IMR-90 (cell line): ENCODE measurements around the gene RAD51D.

Experiments
- BHLHE40 ChIP-seq: fragments of 150-350 bp; IDR thresholded peaks from 2 replicates; pipeline ENCODE4 v1.6.1; 2016; ENCODE audit warnings: mild to moderate bottlenecking, low read depth, low read length
- CEBPB ChIP-seq: IDR thresholded peaks from 2 replicates; pipeline ENCODE4 v1.6.1; 2012; ENCODE audit warnings: low read depth, low read length, improper control_type of control experiment
- CHD1 ChIP-seq: IDR thresholded peaks from 2 replicates; pipeline ENCODE4 v1.6.1; 2012; ENCODE audit warnings: low read depth, low read length, improper control_type of control experiment
- CTCF ChIP-seq: conservative IDR thresholded peaks from 2 replicates; pipeline ENCODE4 v1.5.1; 2012; ENCODE audit warnings: mild to moderate bottlenecking, low read depth, low read length, improper control_type of control experiment
- ELK1 ChIP-seq: fragments of 150-350 bp; IDR thresholded peaks from 2 replicates; pipeline ENCODE4 v1.6.1; 2016; ENCODE audit warnings: low read depth, mild to moderate bottlenecking, low read length, moderate library complexity, borderline replicate concordance
- FOS ChIP-seq: fragments of 150-350 bp; IDR thresholded peaks from 2 replicates; pipeline ENCODE4 v1.6.1; 2016; ENCODE audit warnings: low read depth, low read length
- MAFK ChIP-seq: IDR thresholded peaks from 2 replicates; pipeline ENCODE4 v1.6.1; 2012; ENCODE audit warnings: low read depth, low read length, improper control_type of control experiment
- MXI1 ChIP-seq: IDR thresholded peaks from 2 replicates; pipeline ENCODE4 v1.6.1; 2012; ENCODE audit warnings: low read depth, mild to moderate bottlenecking, low read length, moderate library complexity, borderline replicate concordance
- POLR2A ChIP-seq: IDR thresholded peaks from 2 replicates; pipeline ENCODE4 v1.6.1; 2012; ENCODE audit warnings: mild to moderate bottlenecking, low read depth, low read length
- RAD21 ChIP-seq: IDR thresholded peaks from 2 replicates; pipeline ENCODE4 v1.6.1; 2012; ENCODE audit warnings: low read length, improper control_type of control experiment
- RCOR1 ChIP-seq: IDR thresholded peaks from 2 replicates; pipeline ENCODE4 v1.6.1; 2012; ENCODE audit warnings: mild to moderate bottlenecking, low read length, improper control_type of control experiment; ENCODE audit not compliant: insufficient replicate concordance
- RFX5 ChIP-seq: IDR thresholded peaks from 2 replicates; pipeline ENCODE4 v1.8.0; 2012; ENCODE audit warnings: low read depth, mild to moderate bottlenecking, low read length, moderate library complexity
- SMC3 ChIP-seq: fragments of 150-350 bp; IDR thresholded peaks from 2 replicates; pipeline ENCODE4 v1.6.1; 2016; ENCODE audit warnings: low read depth, mild to moderate bottlenecking, antibody characterized with exemption, low read length, moderate library complexity
- USF2 ChIP-seq: fragments of 150-350 bp; IDR thresholded peaks from 2 replicates; pipeline ENCODE4 v1.6.1; 2017; ENCODE audit warnings: mild to moderate bottlenecking, antibody characterized with exemption, low read length, low read depth

GRCh38 chr17:35082073-35082657 lies 37.5 kb downstream of the RAD51D start:
- no peak for TF ChIP-seq CTCF
- TF ChIP-seq POLR2A, result no peak
- no peak for TF ChIP-seq RAD21
- no peak for TF ChIP-seq SMC3
- no peak for TF ChIP-seq CHD1
- TF ChIP-seq RFX5, result no peak
- no peak; the same call in 1 of the 2 replicates for TF ChIP-seq BHLHE40
- peak; percentile 8; the same call in 1 of the 2 replicates for TF ChIP-seq MAFK
- TF ChIP-seq MXI1, result no peak
- no peak for TF ChIP-seq RCOR1
- peak; percentile 21; the same call in 1 of the 2 replicates for TF ChIP-seq CEBPB
- TF ChIP-seq ELK1, result no peak
- no peak for TF ChIP-seq USF2
- TF ChIP-seq FOS, result 0 out of 2 replicates have a peak, but pooled peaks have one; percentile 52
